Loucy (cell line): ENCODE data around the gene CCDC177.

Experiments
- H2AFZ ChIP-seq: fragments of 200-600 bp; sonication (generic); 2 replicates; pipeline ENCODE4 v1.6.0; 2016; ENCODE audit warnings: antibody characterized with exemption, mild to moderate bottlenecking, low read length, moderate library complexity
- H3F3A ChIP-seq: fragments of 200-600 bp; 2 replicates; pipeline ENCODE4 v1.6.0; 2016; ENCODE audit warnings: antibody characterized with exemption, low read depth, mild to moderate bottlenecking
- H3K27me3 ChIP-seq: fragments of 200-600 bp; sonication (generic); 2 replicates; pipeline ENCODE4 v1.6.1; 2014; ENCODE audit warnings: low read length, mild to moderate bottlenecking; ENCODE audit not compliant: insufficient read depth, poor library complexity, severe bottlenecking
- H3K36me3 ChIP-seq: fragments of 200-600 bp; sonication (generic); 2 replicates; pipeline ENCODE4 v1.6.1; 2016; ENCODE audit warnings: low read length; ENCODE audit not compliant: insufficient read depth
- H3K4me1 ChIP-seq: fragments of 200-600 bp; sonication (generic); 2 replicates; pipeline ENCODE4 v1.5.1; 2014; ENCODE audit warnings: low read length, mild to moderate bottlenecking; ENCODE audit not compliant: insufficient read depth, poor library complexity, severe bottlenecking
- H3K4me2 ChIP-seq: fragments of 200-600 bp; sonication (generic); 2 replicates; pipeline ENCODE4 v1.6.0; 2014; ENCODE audit warnings: antibody characterized with exemption, low read length, low read depth, mild to moderate bottlenecking; ENCODE audit not compliant: poor library complexity, severe bottlenecking
- H3K4me3 ChIP-seq: fragments of 200-600 bp; sonication (generic); 2 replicates; pipeline ENCODE4 v1.5.1; 2014; ENCODE audit warnings: low read length, mild to moderate bottlenecking, mixed read lengths; ENCODE audit not compliant: poor library complexity, severe bottlenecking
- H3K79me2 ChIP-seq: fragments of 200-600 bp; sonication (generic); 2 replicates; pipeline ENCODE4 v1.6.1; 2014; ENCODE audit warnings: low read length; ENCODE audit not compliant: insufficient read depth
- H3K9ac ChIP-seq: fragments of 200-600 bp; sonication (generic); 2 replicates; pipeline ENCODE4 v1.6.0; 2014; ENCODE audit warnings: mild to moderate bottlenecking, low read depth, low read length, moderate library complexity; ENCODE audit not compliant: poor library complexity, severe bottlenecking
- H3K9me2 ChIP-seq: fragments of 200-600 bp; sonication (generic); replicated peaks from 2 replicates; pipeline ENCODE4 v1.6.1; 2016; ENCODE audit warnings: low read depth, low read length, mixed read lengths
- H3K9me3 ChIP-seq: fragments of 200-600 bp; sonication (generic); 2 replicates; pipeline ENCODE4 v1.6.1; 2014; ENCODE audit warnings: mild to moderate bottlenecking, antibody characterized with exemption, low read length, low read depth; ENCODE audit not compliant: insufficient read depth
- H4K20me1 ChIP-seq: fragments of 200-600 bp; sonication (generic); 2 replicates; pipeline ENCODE4 v1.6.0; 2014; ENCODE audit warnings: antibody characterized with exemption, low read length, mild to moderate bottlenecking; ENCODE audit not compliant: insufficient read depth, poor library complexity, severe bottlenecking
- CTCF ChIP-seq: fragments of 200-600 bp; sonication (generic); conservative IDR thresholded peaks from 2 replicates; pipeline ENCODE4 v1.5.1; 2014; ENCODE audit warnings: mild to moderate bottlenecking, antibody characterized with exemption, low read length
- EZH2phosphoT487 ChIP-seq: fragments of 200-600 bp; IDR thresholded peaks from 2 replicates; pipeline ENCODE4 v1.6.1; 2018; ENCODE audit warnings: antibody characterized with exemption, mild to moderate bottlenecking, moderate library complexity, borderline replicate concordance

CCDC177 gene

DNA sequence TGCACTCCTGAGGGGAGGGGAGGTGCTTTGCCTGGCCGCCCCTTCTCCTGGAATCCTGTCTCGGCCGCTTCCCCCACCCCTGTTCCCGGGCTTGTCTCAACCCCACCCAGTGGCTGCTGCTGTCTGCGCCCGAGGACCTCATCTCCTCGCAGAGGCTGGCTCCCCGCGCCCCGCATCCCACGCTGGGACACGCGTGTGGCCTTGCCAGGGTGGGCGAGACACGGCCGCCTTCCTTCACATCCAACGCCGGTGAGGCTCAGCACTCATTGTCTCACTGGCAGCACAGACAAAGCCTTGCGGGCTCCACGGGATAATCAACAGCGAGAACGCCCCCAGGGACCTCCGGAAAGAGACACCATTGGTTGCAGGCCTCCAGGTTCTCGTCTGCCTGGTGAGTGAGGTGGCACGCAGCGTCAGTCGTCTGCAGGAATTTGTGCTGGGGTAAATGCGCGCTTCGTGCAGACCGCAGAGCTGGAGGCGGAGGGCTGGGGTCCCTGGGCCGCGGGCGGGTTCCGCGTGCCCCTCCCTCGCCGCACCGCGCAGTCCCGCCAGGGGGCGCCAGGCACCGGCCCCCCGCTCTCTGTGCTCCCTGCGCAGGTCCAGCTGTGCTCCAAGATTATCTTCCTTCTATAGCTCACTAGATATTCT, 26.8 kb downstream of the CCDC177 start:
- H3K9me2 ChIP-seq, result no peaks in the 10 kb centered on the region
- TF ChIP-seq CTCF (no peak), EZH2phosphoT487 (no peak)
- no peak overlapping the region for H3K9ac ChIP-seq
- H3K36me3 ChIP-seq, result no peaks in the 10 kb centered on the region
- no peaks in the 10 kb centered on the region for H3K9me3 ChIP-seq
- no peaks in the 10 kb centered on the region for H3K79me2 ChIP-seq
- no peaks in the 10 kb centered on the region for H3F3A ChIP-seq
- H3K4me2 ChIP-seq, result no peak overlapping the region
- no peaks in the 10 kb centered on the region for H3K4me1 ChIP-seq
- H2AFZ ChIP-seq, result no peak overlapping the region
- no peaks in the 10 kb centered on the region for H3K27me3 ChIP-seq
- H4K20me1 ChIP-seq, result no peaks in the 10 kb centered on the region
- H3K4me3 ChIP-seq, result no peak overlapping the region

DNA sequence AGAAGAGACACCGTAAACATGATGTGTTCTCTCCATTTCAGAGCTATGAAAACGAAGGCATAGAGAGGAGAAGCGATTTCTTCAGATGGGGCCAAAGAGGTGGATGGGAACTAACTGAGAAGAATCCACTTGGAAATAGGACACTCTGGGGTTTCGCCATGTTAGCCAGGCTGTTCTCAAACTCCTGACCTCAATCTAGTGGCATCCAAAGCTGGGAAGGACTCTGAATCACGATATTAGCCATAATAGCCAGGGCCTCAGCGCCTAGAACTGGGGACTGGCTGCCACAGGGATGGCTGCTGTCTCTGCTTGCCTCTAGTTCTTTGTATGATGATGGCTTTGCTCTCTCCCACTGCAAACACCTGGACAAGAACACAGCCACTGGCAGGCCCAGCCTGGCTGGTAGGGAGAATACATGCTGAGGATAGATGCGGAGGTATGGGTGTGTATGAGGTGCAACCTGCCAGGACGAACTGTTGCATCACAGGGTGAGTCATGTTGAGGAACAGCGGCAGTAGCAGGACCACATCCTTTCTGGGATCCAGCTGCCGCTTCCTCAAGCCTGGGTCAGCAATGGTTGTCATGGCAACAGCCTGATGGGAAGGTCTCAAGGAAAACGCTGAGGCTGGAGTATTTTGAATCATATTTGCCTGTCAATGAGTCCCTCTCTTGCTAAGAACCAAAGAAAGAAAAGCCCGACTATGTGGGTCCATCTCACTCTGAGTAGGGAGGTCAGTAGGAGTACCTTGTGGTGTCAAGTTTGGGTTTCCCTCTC, 31.1 kb downstream of the CCDC177 start:
- TF ChIP-seq EZH2phosphoT487, result no peak
- no peak for TF ChIP-seq CTCF

GRCh38 chr14:69542311-69542710, 32.4 kb downstream of the CCDC177 start:
- H3K4me3 ChIP-seq, result no peak overlapping the region
- H3K9me3 ChIP-seq, result no peaks in the 10 kb centered on the region
- H3K36me3 ChIP-seq, result no peaks in the 10 kb centered on the region
- H3F3A ChIP-seq, result no peaks in the 10 kb centered on the region
- no peaks in the 10 kb centered on the region for H3K79me2 ChIP-seq
- H3K27me3 ChIP-seq, result no peaks in the 10 kb centered on the region
- TF ChIP-seq EZH2phosphoT487, result no peak
- no peak for TF ChIP-seq CTCF
- H4K20me1 ChIP-seq, result no peaks in the 10 kb centered on the region
- no peak overlapping the region for H3K4me2 ChIP-seq
- no peak overlapping the region for H3K9ac ChIP-seq
- no peak overlapping the region for H2AFZ ChIP-seq
- H3K9me2 ChIP-seq, result no peaks in the 10 kb centered on the region
- no peaks in the 10 kb centered on the region for H3K4me1 ChIP-seq

More for the DNA sequence above, 31.1 kb downstream of the CCDC177 start:
- H3K4me3 ChIP-seq, result no peak overlapping the region
- no peaks in the 10 kb centered on the region for H3K36me3 ChIP-seq
- H3K9me2 ChIP-seq, result no peaks in the 10 kb centered on the region
- H2AFZ ChIP-seq, result no peak overlapping the region
- H3K79me2 ChIP-seq, result no peaks in the 10 kb centered on the region
- no peaks in the 10 kb centered on the region for H3F3A ChIP-seq
- H3K4me1 ChIP-seq, result no peaks in the 10 kb centered on the region
- no peaks in the 10 kb centered on the region for H4K20me1 ChIP-seq
- H3K9ac ChIP-seq, result no peak overlapping the region
- no peaks in the 10 kb centered on the region for H3K27me3 ChIP-seq
- no peaks in the 10 kb centered on the region for H3K9me3 ChIP-seq
- no peak overlapping the region for H3K4me2 ChIP-seq
